Right lobe of liver (tissue), 4 donors: ENCODE results near the gene PLA2R1.

Source experiments
- POLR2A ChIP-seq: fragments of 450-650 bp; IDR thresholded peaks from one replicate; pipeline ENCODE4 v1.6.1; 2017; ENCODE audit warnings: antibody characterized with exemption, mild to moderate bottlenecking
- TF ChIP-seq, protein P1 (sequence below), 4 donors: fragments of 200-600 bp in 3 of 4; fragments of 450-650 bp in 1 of 4; IDR thresholded peaks; one replicate each; pipeline versions ENCODE4 v1.5.1 to v1.8.0; 2016 to 2022; ENCODE audit warnings: antibody characterized with exemption in 4 of 4, mild to moderate bottlenecking in 2 of 4
- donor health status: DM: no; HTN: no; CAD: no.
- donor health status: DM: no; HTN: no; CAD: no.
- donor health status: DM: no; HTN: yes; CAD: no.

DNA sequence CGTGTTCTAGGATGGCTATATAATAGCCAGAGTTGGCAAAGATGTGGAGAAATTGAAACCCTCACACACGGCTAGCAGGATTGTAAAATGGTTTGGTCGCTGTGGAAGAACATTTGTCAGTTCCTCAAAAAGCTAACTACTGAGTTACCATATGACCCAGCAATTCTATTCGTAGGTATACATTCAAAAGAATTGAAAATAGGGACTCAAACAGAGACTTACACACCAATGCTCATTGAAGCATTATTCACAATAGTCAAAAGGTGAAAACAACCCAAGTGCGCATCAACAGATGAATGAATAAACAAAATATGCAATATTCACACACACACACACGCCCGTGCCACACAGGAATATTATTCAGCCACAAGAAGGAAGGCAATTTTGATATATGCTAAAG lies 98.7 kb downstream of the PLA2R1 start:
- TF ChIP-seq POLR2A = no peak
- TF ChIP-seq, protein P1, sequence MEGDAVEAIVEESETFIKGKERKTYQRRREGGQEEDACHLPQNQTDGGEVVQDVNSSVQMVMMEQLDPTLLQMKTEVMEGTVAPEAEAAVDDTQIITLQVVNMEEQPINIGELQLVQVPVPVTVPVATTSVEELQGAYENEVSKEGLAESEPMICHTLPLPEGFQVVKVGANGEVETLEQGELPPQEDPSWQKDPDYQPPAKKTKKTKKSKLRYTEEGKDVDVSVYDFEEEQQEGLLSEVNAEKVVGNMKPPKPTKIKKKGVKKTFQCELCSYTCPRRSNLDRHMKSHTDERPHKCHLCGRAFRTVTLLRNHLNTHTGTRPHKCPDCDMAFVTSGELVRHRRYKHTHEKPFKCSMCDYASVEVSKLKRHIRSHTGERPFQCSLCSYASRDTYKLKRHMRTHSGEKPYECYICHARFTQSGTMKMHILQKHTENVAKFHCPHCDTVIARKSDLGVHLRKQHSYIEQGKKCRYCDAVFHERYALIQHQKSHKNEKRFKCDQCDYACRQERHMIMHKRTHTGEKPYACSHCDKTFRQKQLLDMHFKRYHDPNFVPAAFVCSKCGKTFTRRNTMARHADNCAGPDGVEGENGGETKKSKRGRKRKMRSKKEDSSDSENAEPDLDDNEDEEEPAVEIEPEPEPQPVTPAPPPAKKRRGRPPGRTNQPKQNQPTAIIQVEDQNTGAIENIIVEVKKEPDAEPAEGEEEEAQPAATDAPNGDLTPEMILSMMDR (IDR thresholded peaks at IDR 0.05) = no peak
